Mammary epithelial cell (primary cell): ENCODE data around the gene NUDT2.

Experiments used
- EZH2 ChIP-seq: IDR thresholded peaks from 2 replicates; pipeline ENCODE4 v1.6.1; 2012; ENCODE audit warnings: low read length, inconsistent platforms, borderline replicate concordance
- TF ChIP-seq, protein P1 (sequence below), 2 donors: IDR thresholded peaks in 1 of 2; conservative IDR thresholded peaks in 1 of 2; 2 replicates each; pipeline ENCODE4 v1.5.1; 2011 to 2012; ENCODE audit warnings: inconsistent platforms in 2 of 2, low read length in 2 of 2, mild to moderate bottlenecking in 2 of 2, control low read depth in 1 of 2, low read depth in 1 of 2; ENCODE audit not compliant: insufficient read depth in 1 of 2; ENCODE audit errors: extremely low read depth in 1 of 2

- TF ChIP-seq EZH2, result no peak
- TF ChIP-seq, protein P1, sequence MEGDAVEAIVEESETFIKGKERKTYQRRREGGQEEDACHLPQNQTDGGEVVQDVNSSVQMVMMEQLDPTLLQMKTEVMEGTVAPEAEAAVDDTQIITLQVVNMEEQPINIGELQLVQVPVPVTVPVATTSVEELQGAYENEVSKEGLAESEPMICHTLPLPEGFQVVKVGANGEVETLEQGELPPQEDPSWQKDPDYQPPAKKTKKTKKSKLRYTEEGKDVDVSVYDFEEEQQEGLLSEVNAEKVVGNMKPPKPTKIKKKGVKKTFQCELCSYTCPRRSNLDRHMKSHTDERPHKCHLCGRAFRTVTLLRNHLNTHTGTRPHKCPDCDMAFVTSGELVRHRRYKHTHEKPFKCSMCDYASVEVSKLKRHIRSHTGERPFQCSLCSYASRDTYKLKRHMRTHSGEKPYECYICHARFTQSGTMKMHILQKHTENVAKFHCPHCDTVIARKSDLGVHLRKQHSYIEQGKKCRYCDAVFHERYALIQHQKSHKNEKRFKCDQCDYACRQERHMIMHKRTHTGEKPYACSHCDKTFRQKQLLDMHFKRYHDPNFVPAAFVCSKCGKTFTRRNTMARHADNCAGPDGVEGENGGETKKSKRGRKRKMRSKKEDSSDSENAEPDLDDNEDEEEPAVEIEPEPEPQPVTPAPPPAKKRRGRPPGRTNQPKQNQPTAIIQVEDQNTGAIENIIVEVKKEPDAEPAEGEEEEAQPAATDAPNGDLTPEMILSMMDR (conservative IDR thresholded peaks at IDR 0.05 in 1 of 2, IDR thresholded peaks at IDR 0.05 in 1 of 2; ENCODE audit: extremely low read depth in 1 of 2, insufficient read depth in 1 of 2, low read depth in 1 of 2, low read length in 2 of 2), result no peak
Observed at GRCh38 chr9:34333836-34334235, 4.5 kb downstream of the NUDT2 start.
